Fibroblast of lung (primary cell): Measurements from ENCODE around the gene PRDM11.

Source experiments
- CTCF ChIP-seq, 2 donors: IDR thresholded peaks in 1 of 2; conservative IDR thresholded peaks in 1 of 2; 1 replicate in 1 of 2; 2 replicates in 1 of 2; pipeline ENCODE4 v1.5.1; 2011 to 2012; ENCODE audit warnings: low read length in 2 of 2, control low read depth in 1 of 2, inconsistent platforms in 1 of 2, low read depth in 1 of 2, mild to moderate bottlenecking in 1 of 2
- EZH2 ChIP-seq: IDR thresholded peaks from 2 replicates; pipeline ENCODE4 v1.5.1; 2012; ENCODE audit warnings: low read length, control low read depth, mild to moderate bottlenecking; ENCODE audit errors: missing control alignments

GRCh38 chr11:45158891-45159605 is 12.6 kb downstream of the PRDM11 start:
- no peak for TF ChIP-seq EZH2
- no peak for TF ChIP-seq CTCF (conservative IDR thresholded peaks at IDR 0.05 in 1 of 2, IDR thresholded peaks at IDR 0.05 in 1 of 2; ENCODE audit: low read depth in 1 of 2, low read length in 2 of 2)
